ENCODE measurements around the gene UBL7.

GRCh38 chr15:74408385-74408784 is 52.6 kb downstream of the UBL7 start:
- TF ChIP-seq CTCF (conservative IDR thresholded peaks at IDR 0.05), result no peak
- TF ChIP-seq ZFX (IDR thresholded peaks at IDR 0.05), result no peak
